GM18867 (cell line): ENCODE data around the gene TROAP.
"Not testable (repeated sequence)": the region's sequence is repeated elsewhere in the genome, so short reads cannot be mapped to it uniquely, and the experiment has no call there.

Experiments used
- ATAC-seq: cut with Tn5 transposase; IDR thresholded peaks from one replicate; pipeline ENCODE4 v1.9.1; 2021; ENCODE audit warnings: mild to moderate bottlenecking, moderate library complexity; ENCODE audit not compliant: unreplicated experiment

Gene TROAP

GRCh38 chr12:49366096-49366651 lies 43.1 kb downstream of the TROAP start:
- ATAC-seq, result peak; percentile 18

- peak; percentile 66 for ATAC-seq
Measured at GRCh38 chr12:49366652-49367380, 43.8 kb downstream of the TROAP start.

- ATAC-seq, result no peak
Measured at GRCh38 chr12:49367381-49368239, 44.6 kb downstream of the TROAP start, which contains the start of gene SPATS2. Gene SPATS2 (plus strand): TSS chr12:49367462. CDS start chr12:49461013, 93,551 bp downstream.

- no peak for ATAC-seq
Measured at GRCh38 chr12:49368240-49368600, 45.2 kb downstream of the TROAP start.

- ATAC-seq, result peak; percentile 41
Measured at GRCh38 chr12:49369411-49370145, 46.5 kb downstream of the TROAP start.

- ATAC-seq, result no peak
Measured at GRCh38 chr12:49370539-49370938, 47.5 kb downstream of the TROAP start.

- no peak for ATAC-seq
Measured at GRCh38 chr12:49375406-49375805, 52.4 kb downstream of the TROAP start.

- ATAC-seq, result no peak
Measured at GRCh38 chr12:49377386-49377785, 54.3 kb downstream of the TROAP start.

- not testable (repeated sequence) for ATAC-seq
Measured at GRCh38 chr12:49380184-49380583, 57.1 kb downstream of the TROAP start.
